ENCODE measurements around the gene MUC12. TPM values are rescaled to one million over a fixed set of nuclear protein-coding genes. Genes with fewer than 3 reads are reported as not detected.

The MUC12 gene
- total RNA-seq, 1 experiment from 2014 or later, result 3.8 TPM

DNA sequence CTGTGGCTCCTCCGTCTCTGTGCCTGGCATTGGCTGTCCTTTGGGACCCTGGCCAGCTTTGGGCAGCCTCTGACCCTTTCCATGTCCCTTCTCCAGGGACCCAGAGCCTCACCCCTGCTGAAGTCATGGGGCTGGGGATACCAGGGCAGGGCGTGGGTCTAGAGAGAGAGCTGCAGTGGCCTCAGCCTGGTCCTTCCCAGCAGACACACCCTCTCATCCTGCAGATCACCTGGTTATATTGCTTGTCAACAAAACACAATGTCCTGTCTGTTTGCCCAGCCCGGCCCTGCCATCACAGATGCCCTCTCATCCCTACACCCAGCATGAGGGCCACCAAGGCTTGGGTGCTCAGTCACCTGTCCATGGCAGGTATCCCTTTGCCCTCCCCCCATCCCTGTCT is 52.3 kb downstream of the MUC12 start:
- ChIA-PET CTCF (no interaction called here), POLR2A (ENCODE audit: unreplicated experiment) (no interaction called here)
- Histone ChIP-seq H3K4me2 (no peak overlapping the region), H2AFZ (no peak overlapping the region), H3K27me3 (ENCODE audit: insufficient read depth, low read depth) (0 out of 2 replicates have a peak, but pooled peaks cover 12% of the 10 kb centered on the region), H3K9me3 (ENCODE audit: insufficient read depth, low read depth) (no peaks in the 10 kb centered on the region), H3K4me1 (replicated peaks; ENCODE audit: insufficient read depth) (peaks cover 7% of the 10 kb centered on the region), H3F3A (ENCODE audit: insufficient read depth, low read depth) (no peaks in the 10 kb centered on the region), H3K27ac (no peak overlapping the region), H3K36me3 (ENCODE audit: low read depth) (no peaks in the 10 kb centered on the region), H3K9me2 (ENCODE audit: insufficient read depth) (no peaks in the 10 kb centered on the region), H4K20me1 (ENCODE audit: insufficient read depth) (no peaks in the 10 kb centered on the region), H3K79me2 (ENCODE audit: low read depth) (no peaks in the 10 kb centered on the region), H3K4me3 (no peak overlapping the region)
- no peak for TF ChIP-seq EZH2 (IDR thresholded peaks at IDR 0.05; ENCODE audit: low read depth)
- TF ChIP-seq, protein P1, sequence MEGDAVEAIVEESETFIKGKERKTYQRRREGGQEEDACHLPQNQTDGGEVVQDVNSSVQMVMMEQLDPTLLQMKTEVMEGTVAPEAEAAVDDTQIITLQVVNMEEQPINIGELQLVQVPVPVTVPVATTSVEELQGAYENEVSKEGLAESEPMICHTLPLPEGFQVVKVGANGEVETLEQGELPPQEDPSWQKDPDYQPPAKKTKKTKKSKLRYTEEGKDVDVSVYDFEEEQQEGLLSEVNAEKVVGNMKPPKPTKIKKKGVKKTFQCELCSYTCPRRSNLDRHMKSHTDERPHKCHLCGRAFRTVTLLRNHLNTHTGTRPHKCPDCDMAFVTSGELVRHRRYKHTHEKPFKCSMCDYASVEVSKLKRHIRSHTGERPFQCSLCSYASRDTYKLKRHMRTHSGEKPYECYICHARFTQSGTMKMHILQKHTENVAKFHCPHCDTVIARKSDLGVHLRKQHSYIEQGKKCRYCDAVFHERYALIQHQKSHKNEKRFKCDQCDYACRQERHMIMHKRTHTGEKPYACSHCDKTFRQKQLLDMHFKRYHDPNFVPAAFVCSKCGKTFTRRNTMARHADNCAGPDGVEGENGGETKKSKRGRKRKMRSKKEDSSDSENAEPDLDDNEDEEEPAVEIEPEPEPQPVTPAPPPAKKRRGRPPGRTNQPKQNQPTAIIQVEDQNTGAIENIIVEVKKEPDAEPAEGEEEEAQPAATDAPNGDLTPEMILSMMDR (conservative IDR thresholded peaks at IDR 0.05), result no peak
- no peak for DNase-seq
- BruUV-seq (replicated peaks), result no TSS peak
- intact Hi-C loops (cut with micrococcal nuclease; ENCODE audit: unreplicated experiment), result no loop called here

DNA sequence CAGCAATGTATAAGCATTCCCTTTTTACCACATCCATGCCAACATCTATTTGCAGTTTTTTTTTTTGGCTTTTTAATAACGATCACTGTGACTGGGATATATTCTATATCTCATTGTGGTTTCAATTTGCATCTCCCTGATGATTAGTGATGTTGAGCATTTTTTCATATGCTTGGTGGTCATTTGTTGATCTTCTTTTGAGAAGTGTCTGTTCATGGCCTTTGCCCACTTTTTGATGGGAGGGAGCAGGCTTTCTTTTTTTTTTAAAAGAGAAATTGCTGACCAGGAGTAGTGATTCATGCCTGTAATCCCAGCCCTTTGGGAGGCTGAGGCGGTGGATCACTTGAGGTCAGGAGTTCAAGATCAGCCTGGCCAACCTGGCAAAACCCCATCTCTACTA is 54.5 kb downstream of the MUC12 start:
- no peaks in the 10 kb centered on the region for H3K36me3 ChIP-seq (ENCODE audit: low read depth)
- no peaks in the 10 kb centered on the region for H3K4me1 ChIP-seq (replicated peaks; ENCODE audit: insufficient read depth)
- no peaks in the 10 kb centered on the region for H3K9me3 ChIP-seq (ENCODE audit: insufficient read depth, low read depth)
- H3K79me2 ChIP-seq (ENCODE audit: low read depth), result no peaks in the 10 kb centered on the region
- H3K9me2 ChIP-seq (ENCODE audit: insufficient read depth), result no peaks in the 10 kb centered on the region
- no peak overlapping the region for H3K27ac ChIP-seq
- no peak overlapping the region for H2AFZ ChIP-seq
- peaks cover 19% of the 10 kb centered on the region; the same call in 1 of the 2 replicates for H3K27me3 ChIP-seq (ENCODE audit: insufficient read depth, low read depth)
- intact Hi-C loops (cut with micrococcal nuclease; ENCODE audit: unreplicated experiment), result no loop called here
- BruUV-seq (replicated peaks), result no TSS peak
- TF ChIP-seq, protein P1 (conservative IDR thresholded peaks at IDR 0.05), result no peak
- TF ChIP-seq EZH2 (IDR thresholded peaks at IDR 0.05; ENCODE audit: low read depth), result no peak
- no peak overlapping the region for H3K4me2 ChIP-seq
- POLR2A ChIA-PET (ENCODE audit: unreplicated experiment), result no interaction called here
- DNase-seq, result no peak
- H4K20me1 ChIP-seq (ENCODE audit: insufficient read depth), result no peaks in the 10 kb centered on the region
- CTCF ChIA-PET, result no interaction called here
- H3F3A ChIP-seq (ENCODE audit: insufficient read depth, low read depth), result no peaks in the 10 kb centered on the region
- H3K4me3 ChIP-seq, result no peak overlapping the region

DNA sequence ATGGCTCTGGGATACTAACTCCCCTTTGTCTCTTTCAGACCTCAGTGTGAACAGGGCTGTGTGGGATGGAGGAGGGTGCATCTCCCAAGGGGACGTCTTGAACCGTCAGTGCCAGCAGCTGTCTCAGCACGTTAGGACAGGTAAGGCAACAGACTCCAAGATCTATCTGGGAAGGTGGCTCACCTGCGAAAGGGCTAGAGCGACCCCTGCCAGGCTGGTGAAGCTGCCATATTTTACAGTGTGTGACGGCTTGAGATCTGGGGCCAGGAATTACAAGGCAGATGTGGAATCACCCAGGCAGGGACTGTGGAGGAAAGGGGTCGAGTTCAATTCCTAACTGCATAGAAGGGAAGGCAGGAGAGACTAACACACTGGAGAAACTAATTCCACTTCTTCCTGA is 61.7 kb downstream of the MUC12 start:
- CTCF ChIA-PET, result no interaction called here
- no peaks in the 10 kb centered on the region for H3K9me2 ChIP-seq (ENCODE audit: insufficient read depth)
- no TSS peak for BruUV-seq (replicated peaks)

More for the DNA sequence above, 61.7 kb downstream of the MUC12 start:
- Histone ChIP-seq H3K4me3 (no peak overlapping the region), H3F3A (ENCODE audit: insufficient read depth, low read depth) (no peaks in the 10 kb centered on the region), H3K27me3 (ENCODE audit: insufficient read depth, low read depth) (peaks cover 67% of the 10 kb centered on the region), H3K9me3 (ENCODE audit: insufficient read depth, low read depth) (no peaks in the 10 kb centered on the region), H4K20me1 (ENCODE audit: insufficient read depth) (no peaks in the 10 kb centered on the region), H3K4me1 (replicated peaks; ENCODE audit: insufficient read depth) (no peaks in the 10 kb centered on the region), H3K4me2 (no peak overlapping the region), H3K36me3 (ENCODE audit: low read depth) (no peaks in the 10 kb centered on the region), H2AFZ (no peak overlapping the region), H3K27ac (no peak overlapping the region), H3K79me2 (ENCODE audit: low read depth) (no peaks in the 10 kb centered on the region)
- intact Hi-C loops (cut with micrococcal nuclease; ENCODE audit: unreplicated experiment), result no loop called here
- peak in 1 of 2 experiments; percentile 19 for DNase-seq
- TF ChIP-seq EZH2 (IDR thresholded peaks at IDR 0.05; ENCODE audit: low read depth), result no peak
- TF ChIP-seq, protein P1 (conservative IDR thresholded peaks at IDR 0.05), result no peak
- POLR2A ChIA-PET (ENCODE audit: unreplicated experiment), result no interaction called here
